Measurements from ENCODE around the gene LAG3.

The LAG3 gene

GRCh38 chr12:6791931-6792520 lies 19.7 kb downstream of the LAG3 start:
- no peak for DNase-seq

- DNase-seq = no peak
Observed at GRCh38 chr12:6792522-6793201, 20.3 kb downstream of the LAG3 start.

GRCh38 chr12:6795088-6795487 lies 22.8 kb downstream of the LAG3 start:
- DNase-seq = no peak

GRCh38 chr12:6796576-6796975 lies 24.3 kb downstream of the LAG3 start:
- DNase-seq = no peak

- no peak for DNase-seq
Observed at GRCh38 chr12:6799147-6799546, 26.8 kb downstream of the LAG3 start.

- no peak for DNase-seq
Observed at GRCh38 chr12:6807170-6807569, 34.9 kb downstream of the LAG3 start.

- DNase-seq = no peak
Observed at GRCh38 chr12:6809056-6809455, 36.7 kb downstream of the LAG3 start.

- DNase-seq = no peak
Observed at GRCh38 chr12:6810758-6811157, 38.4 kb downstream of the LAG3 start.

- no peak for DNase-seq
Observed at GRCh38 chr12:6813363-6813762, 41.0 kb downstream of the LAG3 start.

- DNase-seq = no peak
Observed at GRCh38 chr12:6816598-6816997, 44.3 kb downstream of the LAG3 start.

GRCh38 chr12:6817098-6817497 lies 44.8 kb downstream of the LAG3 start:
- no peak for DNase-seq

- DNase-seq = no peak
Observed at GRCh38 chr12:6817662-6818157, 45.4 kb downstream of the LAG3 start.

- no peak for DNase-seq
Observed at GRCh38 chr12:6818222-6818621, 45.9 kb downstream of the LAG3 start.

GRCh38 chr12:6818645-6819044 lies 46.3 kb downstream of the LAG3 start:
- DNase-seq = no peak

- no peak for DNase-seq
Observed at GRCh38 chr12:6819106-6820030, 47.0 kb downstream of the LAG3 start.

- no peak for DNase-seq
Observed at GRCh38 chr12:6820166-6820565, 47.8 kb downstream of the LAG3 start.

- no peak for DNase-seq
Observed at GRCh38 chr12:6821591-6822425, 49.5 kb downstream of the LAG3 start, which contains the start of gene GPR162. Gene GPR162 (plus strand): TSS chr12:6821821. CDS start chr12:6823899, 2,078 bp downstream.

- DNase-seq = no peak
Observed at GRCh38 chr12:6822426-6823135, 50.3 kb downstream of the LAG3 start.

GRCh38 chr12:6823182-6824084 lies 51.1 kb downstream of the LAG3 start:
- no peak for DNase-seq

- no peak for DNase-seq
Observed at GRCh38 chr12:6824085-6824775, 51.9 kb downstream of the LAG3 start.
